NCI-H1436 (cell line): Measurements from ENCODE around the gene JMJD8.

Source experiments
- DNase-seq: peaks from one replicate; lab custom pipeline; 2025; lab: John Stamatoyannopoulos, UW

Gene JMJD8

GRCh38 chr16:709566-710499 lies 25.7 kb upstream of the JMJD8 start:
- DNase-seq = peak; percentile 91

DNA sequence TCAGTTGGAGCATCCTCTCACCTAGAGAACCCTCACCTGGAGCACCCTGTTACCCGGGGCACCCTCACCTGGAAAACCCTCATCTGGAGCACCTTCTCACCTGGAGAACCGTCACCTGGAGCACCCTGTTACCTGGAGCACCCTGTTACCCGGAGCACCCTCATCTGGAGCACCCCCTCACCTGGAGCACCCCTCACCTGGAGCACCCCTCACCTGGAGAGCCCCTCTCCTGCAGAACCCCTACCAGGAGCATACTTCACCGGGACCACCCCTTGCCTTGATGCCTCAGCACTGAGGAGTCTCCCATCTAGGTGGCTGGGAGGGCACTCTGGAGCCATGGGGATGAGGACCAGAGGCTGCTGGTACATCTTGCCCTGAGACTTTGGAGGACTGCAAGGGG lies 24.8 kb upstream of the JMJD8 start:
- no peak for DNase-seq

DNA sequence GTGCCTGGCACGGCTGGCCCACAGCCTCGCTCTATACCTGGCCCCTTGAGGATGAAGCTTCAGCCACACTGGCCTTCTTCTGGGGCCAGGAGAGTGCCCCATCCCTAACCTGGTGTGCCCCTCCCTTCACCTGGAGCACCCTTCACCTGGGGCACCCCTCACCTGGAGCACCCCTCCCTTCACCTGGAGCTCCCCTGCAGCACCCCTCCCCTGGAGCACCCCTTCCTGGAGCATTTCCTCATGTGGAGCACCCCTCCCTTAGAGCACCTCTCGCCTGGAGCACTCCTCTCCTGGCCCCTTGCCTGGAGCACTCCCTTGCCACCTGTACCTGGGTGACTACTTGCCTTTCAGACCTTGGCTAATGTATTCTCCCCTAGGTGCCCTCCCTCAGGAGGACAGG lies 23.9 kb upstream of the JMJD8 start:
- no peak for DNase-seq

- no peak for DNase-seq
Observed at GRCh38 chr16:707062-707538, 23.0 kb upstream of the JMJD8 start.

DNA sequence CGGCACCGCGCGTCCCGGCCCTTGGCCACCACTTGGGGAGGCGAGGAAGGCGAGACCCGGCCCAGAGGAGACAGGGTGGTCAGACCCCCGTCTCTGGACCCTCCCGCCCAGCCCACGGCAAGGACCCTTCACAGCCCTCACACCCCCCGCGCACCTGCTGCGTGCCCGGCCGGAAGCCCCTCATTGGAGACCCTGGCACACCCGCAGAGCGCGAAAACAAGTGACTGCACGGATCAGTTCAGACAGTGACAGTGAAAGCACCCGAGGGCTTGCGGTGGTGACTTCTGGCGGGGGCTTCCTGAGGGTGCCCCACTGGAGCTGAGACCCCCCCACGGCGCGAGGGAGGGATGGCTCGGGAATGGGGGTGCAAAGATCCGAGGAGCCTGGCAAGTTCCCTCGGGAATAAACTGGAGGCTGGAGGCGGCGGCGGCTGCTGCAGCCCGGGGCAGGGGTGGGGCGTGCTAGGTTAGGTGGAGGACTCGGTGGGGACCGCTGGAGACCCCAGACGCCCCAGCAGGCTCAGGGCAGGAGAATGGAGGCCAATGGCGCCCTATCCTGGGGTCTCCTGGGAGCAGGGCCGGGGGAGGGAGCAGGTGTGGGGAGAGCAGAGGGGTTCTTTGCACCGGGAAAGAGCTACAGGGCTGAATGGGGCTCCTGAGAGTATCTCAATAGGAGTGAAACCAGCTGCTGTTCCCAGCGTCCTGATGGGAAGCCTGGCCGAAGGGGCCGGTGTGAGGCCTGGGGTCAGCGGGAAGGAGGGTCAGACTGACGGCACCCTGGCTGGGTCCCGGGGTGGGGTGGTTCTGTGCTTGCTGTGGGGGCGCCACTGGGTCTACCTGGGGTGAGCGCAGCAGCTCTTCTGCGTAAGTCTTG lies 22.3 kb upstream of the JMJD8 start:
- peak; percentile 43 for DNase-seq

- peak; percentile 79 for DNase-seq
Observed at GRCh38 chr16:705431-706188, 21.5 kb upstream of the JMJD8 start, which contains the start of gene FBXL16. TSS of gene FBXL16 (minus strand) at chr16:705801. CDS start at chr16:697405, 8,396 bp downstream.

- DNase-seq = no peak
Observed at GRCh38 chr16:704552-705380, 20.6 kb upstream of the JMJD8 start.

DNA sequence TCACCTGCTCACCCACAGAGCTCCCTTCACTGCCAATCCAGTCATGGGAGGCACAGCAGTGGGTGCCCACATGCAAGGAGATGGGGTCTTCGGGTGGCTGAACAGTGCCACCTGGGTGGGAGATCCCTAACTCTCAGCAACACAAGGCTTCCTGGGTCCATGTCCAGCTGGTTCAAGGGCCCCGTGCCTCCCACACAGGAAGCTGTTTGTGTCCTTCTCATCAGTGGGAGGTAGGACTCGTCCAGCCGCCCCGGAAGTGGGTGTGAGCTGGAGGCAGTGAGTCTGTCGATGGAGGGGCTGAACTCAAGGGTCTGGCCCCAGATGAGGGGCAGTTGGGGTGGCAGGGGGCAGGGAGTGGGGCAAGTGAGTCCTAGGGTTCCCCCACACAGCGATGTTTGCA lies 19.9 kb upstream of the JMJD8 start:
- DNase-seq = no peak

DNA sequence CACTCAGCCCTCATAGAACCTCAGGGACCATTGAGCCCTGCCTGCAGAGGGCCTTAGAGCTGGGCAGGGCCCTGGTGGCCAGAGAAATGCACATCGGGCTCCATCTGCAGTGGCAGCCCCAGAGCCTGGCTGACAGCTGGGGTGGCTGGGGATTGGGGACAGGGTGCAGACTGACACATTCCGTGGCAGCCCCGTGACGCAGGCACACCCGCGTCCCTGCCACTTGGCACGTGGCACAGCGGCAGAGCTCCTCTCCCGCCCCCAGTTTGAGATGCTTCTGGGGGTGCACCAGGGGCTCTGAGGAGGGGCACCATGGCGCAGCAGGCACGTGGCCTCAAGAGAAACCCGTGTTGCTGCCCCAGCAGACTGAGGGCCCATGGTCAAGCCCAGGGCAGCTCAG lies 19.3 kb upstream of the JMJD8 start:
- no peak for DNase-seq

GRCh38 chr16:702341-702740 lies 18.2 kb upstream of the JMJD8 start:
- no peak for DNase-seq

DNA sequence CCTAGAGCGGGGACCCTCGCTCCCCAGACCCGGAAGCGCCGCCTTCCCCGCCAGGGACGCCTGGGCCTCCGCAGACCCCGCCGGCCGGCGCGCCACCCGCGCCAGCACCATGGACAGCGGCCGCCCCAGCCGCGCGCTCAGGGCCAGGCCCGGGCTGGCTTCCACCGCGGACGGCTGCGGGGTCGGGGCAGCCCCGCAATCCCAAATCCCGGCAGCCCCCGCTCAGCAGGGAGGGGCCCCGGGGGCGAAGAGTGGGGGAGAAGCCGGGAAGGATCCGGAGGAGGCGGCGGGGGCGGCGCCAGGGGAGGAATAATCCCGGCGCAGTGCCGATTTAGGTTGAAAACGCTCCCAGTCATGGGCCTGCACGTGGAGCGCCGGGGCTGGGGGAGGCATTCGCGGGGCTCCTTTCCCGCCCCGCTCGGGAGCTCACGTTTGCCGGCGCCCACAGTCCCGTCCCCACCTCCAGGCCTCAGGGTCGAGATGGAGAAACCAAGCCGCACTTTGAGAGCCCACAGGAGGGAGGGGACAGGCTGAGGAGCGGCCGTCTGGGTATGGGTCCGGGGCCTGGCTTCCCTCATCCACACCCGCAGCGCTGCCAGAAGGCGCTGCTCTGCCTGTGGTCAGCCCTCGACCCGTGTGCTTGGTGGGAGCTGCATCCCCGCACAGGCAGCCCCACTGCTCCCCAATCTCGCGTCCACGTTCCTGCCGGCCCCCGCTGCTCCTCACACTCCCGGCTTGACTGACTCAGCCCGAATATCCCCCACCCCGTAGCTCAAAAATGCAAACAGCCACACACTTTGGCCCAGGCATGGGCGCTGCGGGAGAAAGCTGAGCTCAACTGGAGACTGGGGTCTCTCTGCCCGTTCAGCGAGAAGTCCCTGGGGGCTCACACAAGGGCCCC lies 16.8 kb upstream of the JMJD8 start:
- no peak for DNase-seq

DNA sequence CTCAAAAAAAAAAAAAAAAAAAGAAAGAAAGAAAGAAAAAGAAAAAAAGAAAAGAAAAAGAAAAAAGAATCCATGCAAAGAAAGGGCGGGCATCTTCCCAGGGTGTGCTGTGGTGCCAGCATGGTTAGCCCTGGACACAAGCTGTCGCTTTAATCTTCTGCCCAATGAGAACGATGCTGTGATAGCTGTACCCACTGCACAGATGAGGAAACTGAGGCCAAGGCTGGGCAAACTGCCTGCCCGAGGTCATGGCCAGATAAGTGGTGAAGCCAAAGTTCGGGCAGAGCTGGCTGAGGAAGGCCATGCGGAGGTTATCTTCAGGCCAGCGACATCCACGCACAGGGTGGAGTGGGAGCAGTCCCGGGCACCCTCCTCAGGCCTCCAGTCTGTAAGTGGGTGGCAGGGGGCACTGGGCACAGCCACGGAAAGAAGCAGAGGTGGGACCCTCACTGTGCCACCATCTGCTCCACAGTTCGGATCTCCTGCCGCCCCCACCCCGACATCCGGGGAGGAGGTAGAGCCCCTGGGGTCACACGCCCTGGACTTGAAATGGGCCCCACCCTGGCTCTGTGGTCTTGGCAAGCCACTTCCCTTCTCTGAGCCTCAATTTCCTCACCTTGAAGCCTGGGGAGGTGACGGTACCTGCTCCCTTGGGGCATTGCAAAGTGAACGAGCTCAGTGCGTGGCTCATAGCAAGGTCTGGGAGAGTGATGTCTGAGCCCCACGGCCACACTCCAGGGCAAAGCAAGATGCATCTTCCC lies 15.0 kb upstream of the JMJD8 start:
- DNase-seq = no peak

- DNase-seq = peak; percentile 17
Observed at GRCh38 chr16:695355-696089, 11.4 kb upstream of the JMJD8 start.

DNA sequence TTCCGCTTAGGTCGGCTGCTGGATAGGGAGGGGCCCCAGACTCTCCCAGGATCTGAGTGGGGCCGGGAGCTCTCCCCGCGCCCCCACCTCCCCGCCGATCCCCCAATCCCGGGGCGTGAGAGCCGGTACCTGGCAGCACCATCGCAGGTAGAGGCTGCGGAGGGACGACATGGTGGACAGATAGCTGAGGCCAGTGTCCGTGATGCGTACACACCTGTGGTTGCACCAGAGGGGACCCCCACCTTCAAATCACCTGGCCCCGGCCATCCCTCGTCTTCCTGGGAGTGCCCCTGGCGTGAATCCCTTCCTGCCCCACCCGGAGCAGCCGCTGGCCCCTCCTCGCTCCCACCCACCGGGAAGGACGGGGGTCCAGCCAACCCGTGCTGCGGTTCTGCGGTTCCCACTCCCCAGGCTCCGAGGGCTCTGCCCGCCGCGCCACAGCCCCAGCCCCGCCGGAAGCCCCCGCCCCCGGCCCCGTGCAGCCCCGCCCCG lies 10.8 kb upstream of the JMJD8 start:
- DNase-seq = no peak

DNA sequence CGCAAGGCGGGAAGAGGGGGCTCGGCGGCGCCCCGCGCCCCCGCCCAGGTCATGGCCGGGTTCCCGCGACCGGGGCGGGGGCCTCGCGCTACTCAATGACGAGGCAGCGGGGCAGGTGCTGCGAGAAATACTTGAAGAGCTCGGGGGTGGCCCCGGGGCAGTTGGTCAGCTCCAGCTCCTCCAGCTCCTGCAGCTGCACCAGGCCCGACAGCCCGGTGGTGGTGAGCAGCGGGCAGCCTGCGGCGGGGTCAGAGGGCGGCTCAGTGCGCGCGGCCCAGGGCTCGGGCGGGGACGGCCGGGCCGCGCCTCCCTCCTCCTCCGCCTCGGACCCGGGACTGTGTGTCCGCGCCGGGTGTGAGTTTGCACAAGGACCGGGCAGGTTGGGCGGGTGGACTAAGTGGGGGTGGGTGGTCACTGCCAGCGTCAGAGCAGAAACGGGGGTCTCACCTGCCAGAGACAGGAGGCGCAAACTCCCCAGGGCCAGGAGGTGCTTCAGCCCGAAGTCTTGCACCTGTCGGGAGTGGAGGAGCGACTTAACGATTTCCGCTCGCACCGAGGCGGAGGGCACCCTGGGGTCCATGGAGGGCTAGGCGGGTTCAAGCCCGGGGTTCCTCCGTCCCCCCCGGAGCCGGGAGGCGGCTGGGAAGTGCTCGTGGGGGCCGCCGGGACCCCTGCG lies 10.2 kb upstream of the JMJD8 start:
- DNase-seq = no peak

GRCh38 chr16:693766-694165 lies 9.6 kb upstream of the JMJD8 start:
- DNase-seq = no peak

- DNase-seq = no peak
Observed at GRCh38 chr16:693364-693763, 9.2 kb upstream of the JMJD8 start.
